Left lung (tissue), 10 donors: Measurements from ENCODE around the gene TMEM30B. TPM values are rescaled to one million over a fixed set of nuclear protein-coding genes. Genes with fewer than 3 reads are reported as not detected.
A peak's percentile ranks its signal among the peaks of the same experiment; 100 is the strongest.

Experiments
- ATAC-seq: fragments of 200-7000 bp; cut with Tn5 transposase; one replicate; pipeline ENCODE4 v1.9.1; 2020; ENCODE audit warnings: moderate library complexity
- DNase-seq, 4 donors: peaks; one replicate each; pipeline ENCODE4 v3.0.0-alpha.2; 2013 to 2020
- H3K27ac ChIP-seq, 2 donors: fragments of 200-600 bp; sonication (generic) in 1 of 2; one replicate each; pipeline versions ENCODE4 v1.5.0 to v1.8.0; 2020 to 2021
- H3K27me3 ChIP-seq, 2 donors: fragments of 200-600 bp; sonication (generic) in 1 of 2; one replicate each; pipeline versions ENCODE4 v1.5.0 to v1.8.0; 2020 to 2021
- H3K36me3 ChIP-seq, 2 donors: fragments of 200-600 bp; sonication (generic) in 1 of 2; one replicate each; pipeline versions ENCODE4 v1.5.0 to v1.8.0; 2020 to 2021
- H3K4me1 ChIP-seq, 2 donors: fragments of 200-600 bp; one replicate each; pipeline ENCODE4 v1.8.0; 2021
- H3K4me3 ChIP-seq, 2 donors: fragments of 200-600 bp; sonication (generic) in 1 of 2; one replicate each; pipeline versions ENCODE4 v1.5.0 to v1.8.0; 2020 to 2021; ENCODE audit warnings: mild to moderate bottlenecking in 1 of 2
- H3K9me3 ChIP-seq, 2 donors: fragments of 200-600 bp; sonication (generic) in 1 of 2; one replicate each; pipeline versions ENCODE4 v1.5.0 to v1.8.0; 2020 to 2021
- CTCF ChIP-seq, 2 donors: fragments of 200-600 bp; sonication (generic) in 1 of 2; IDR thresholded peaks; one replicate each; pipeline versions ENCODE4 v1.5.0 to v1.8.0; 2021; ENCODE audit warnings: antibody characterized with exemption in 2 of 2
- intact Hi-C, 2 donors: fragments of 100-400 bp; cut with DNase I; formaldehyde crosslinking; loops; one replicate each; pipeline versions ENCODE4 v1.11.2 to v1.14.2; 2022
- polyA plus RNA-seq, 6 donors: library from polyadenylated mRNA; unstranded; fragments of 120-200 nt; gene quantifications; one replicate each; pipeline ENCODE4 v1.2.1, GENCODE V29; 2013; ENCODE audit not compliant: insufficient read length in 6 of 6
- total RNA-seq, 2 donors: library from RNA; stranded (reverse); fragmentation: NEBNext Ultra II Directional; extraction: Animal tissue kit (Norgen Biotek cat#: 25700); gene quantifications; one replicate each; pipeline ENCODE4 v1.2.1, GENCODE V29; 2021
- donor health status: DM: no; HTN: yes; CAD: no.
- donor health status: DM: no; HTN: no; CAD: no.

TMEM30B gene
- total and polyA plus RNA-seq, 8 donors = 15.7 to 23.0 (median 20.0) TPM

DNA sequence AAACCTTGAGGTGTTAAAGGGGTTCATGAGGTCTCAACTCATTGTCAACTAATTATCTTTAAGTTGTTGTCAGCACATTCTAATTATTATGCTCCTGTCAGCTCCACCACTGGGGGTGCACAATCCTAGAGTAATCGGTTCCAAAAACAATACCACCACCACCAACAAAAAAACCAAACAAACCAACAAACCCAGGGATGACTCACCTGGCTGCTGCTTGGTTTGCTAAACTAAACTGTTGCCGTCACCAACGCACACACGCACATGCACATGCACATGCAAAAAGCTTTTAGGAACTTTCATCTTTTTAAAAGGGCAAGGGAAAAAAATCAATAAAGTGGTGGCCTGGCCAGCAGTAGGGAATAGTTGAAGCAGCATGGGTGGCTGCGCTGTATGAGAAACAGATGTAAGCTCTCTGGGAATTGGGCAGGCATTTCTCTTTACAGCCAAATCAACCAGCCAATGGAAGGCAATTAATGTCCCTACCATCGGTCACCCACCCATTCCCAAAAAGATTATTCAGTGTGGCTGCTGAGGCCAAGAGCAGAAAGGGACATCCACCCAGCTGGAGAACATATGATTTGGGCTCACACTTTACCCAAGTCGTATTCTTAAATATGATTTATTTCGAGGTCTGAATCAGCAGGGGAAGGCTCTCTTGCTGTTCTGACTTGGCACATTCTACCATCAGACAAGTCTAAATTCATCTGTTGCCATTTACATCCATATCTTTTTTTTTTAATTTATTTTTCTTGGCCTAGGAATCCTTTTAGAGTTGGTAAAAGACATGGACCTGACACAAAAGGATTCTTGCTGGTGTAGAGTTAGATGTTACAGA is 20.0 kb downstream of the TMEM30B start:
- ATAC-seq (no peak), DNase-seq (no peak)
- Histone ChIP-seq H3K4me3 (no peak overlapping the region), H3K27me3 (peaks cover 0 to 11% of the 10 kb centered on the region in 2 donors), H3K36me3 (no peaks in the 10 kb centered on the region), H3K9me3 (no peaks in the 10 kb centered on the region), H3K4me1 (no peaks in the 10 kb centered on the region), H3K27ac (no peak overlapping the region)
- no peak for TF ChIP-seq CTCF (IDR thresholded peaks at IDR 0.05)
- intact Hi-C loops = no loop called here

GRCh38 chr14:61258985-61259384 is 22.2 kb downstream of the TMEM30B start:
- Histone ChIP-seq H3K9me3 (no peaks in the 10 kb centered on the region), H3K4me1 (no peaks in the 10 kb centered on the region), H3K36me3 (no peaks in the 10 kb centered on the region), H3K27me3 (no peaks in the 10 kb centered on the region), H3K27ac (no peak overlapping the region), H3K4me3 (no peak overlapping the region)
- no peak for TF ChIP-seq CTCF (IDR thresholded peaks at IDR 0.05)
- no peak for DNase-seq
- intact Hi-C loops = loop anchor here in 1 of 2 donors (10.0 kb wide), 1 partner anchor 634 kb away; no protein-coding TSS in a partner anchor
- no peak for ATAC-seq

DNA sequence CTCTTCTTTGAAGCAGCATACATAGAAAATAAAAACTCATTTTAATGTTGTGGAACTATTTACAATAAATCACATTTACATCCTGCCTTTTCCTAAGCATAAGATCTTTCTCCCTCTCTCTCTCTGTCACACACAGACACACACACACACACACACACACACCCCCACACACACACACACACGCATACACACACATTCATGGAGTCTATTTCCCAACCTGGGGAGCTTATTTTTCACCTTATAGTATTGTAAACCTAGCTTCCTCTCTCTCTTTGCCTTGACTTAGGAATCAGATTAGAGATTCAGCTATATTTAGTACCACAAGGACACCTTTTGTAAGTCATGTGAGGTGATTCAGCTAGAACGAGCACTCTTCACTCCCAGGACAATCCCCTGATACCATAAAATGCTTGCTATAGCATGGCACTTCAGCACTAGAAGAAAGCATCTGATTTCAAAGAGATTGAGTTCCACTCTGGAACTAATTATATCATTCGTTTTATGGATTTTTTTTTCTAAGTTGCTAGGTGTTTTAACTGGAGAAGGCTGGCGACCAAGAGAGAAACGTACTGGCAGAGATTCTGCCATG is 23.6 kb downstream of the TMEM30B start:
- H3K27ac ChIP-seq = no peak overlapping the region
- peak; percentile 10 for ATAC-seq
- no peak overlapping the region for H3K4me3 ChIP-seq
- no peaks in the 10 kb centered on the region for H3K36me3 ChIP-seq
- H3K9me3 ChIP-seq = no peaks in the 10 kb centered on the region
- H3K4me1 ChIP-seq = peaks cover 2 to 11% of the 10 kb centered on the region in 2 donors
- TF ChIP-seq CTCF (IDR thresholded peaks at IDR 0.05) = no peak
- intact Hi-C loops = loop anchor here in 1 of 2 donors (10.0 kb wide), 1 partner anchor 633 kb away; no protein-coding TSS in a partner anchor
- DNase-seq = no peak
- H3K27me3 ChIP-seq = no peaks in the 10 kb centered on the region

DNA sequence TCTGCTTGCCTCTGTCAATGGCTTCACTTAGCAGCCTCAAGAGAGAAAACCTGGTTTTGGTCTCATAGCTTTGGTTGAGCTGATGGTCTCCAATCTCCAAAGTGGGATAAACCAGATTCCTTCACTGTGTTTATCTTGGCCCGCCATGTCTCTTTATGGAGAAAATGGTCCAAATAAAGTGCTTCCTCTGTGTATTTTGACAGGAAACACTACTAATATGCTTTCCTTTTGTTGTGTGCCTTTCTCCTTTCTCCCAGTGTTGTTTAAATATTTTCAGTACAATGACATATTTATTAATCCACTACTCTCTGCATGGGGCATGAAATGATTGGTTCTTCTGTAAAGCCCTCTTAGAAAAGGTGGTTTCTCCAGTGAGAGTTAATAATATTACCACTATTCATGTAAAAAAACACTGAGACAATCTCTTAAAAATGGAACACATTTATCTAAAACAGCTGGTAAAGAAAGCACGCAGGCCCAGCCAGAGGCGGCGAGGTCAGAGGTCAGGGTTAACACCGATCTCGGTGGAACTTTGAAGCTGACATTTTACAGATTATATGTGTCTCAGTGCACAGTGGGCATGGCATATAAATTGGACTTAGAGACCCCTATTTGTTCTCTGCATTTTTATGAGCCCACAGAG is 24.2 kb downstream of the TMEM30B start:
- Histone ChIP-seq H3K27me3 (no peaks in the 10 kb centered on the region), H3K4me1 (peaks cover 4 to 13% of the 10 kb centered on the region in 2 donors), H3K36me3 (no peaks in the 10 kb centered on the region), H3K4me3 (no peak overlapping the region), H3K27ac (no peak overlapping the region), H3K9me3 (no peaks in the 10 kb centered on the region)
- intact Hi-C loops = loop anchor here in 1 of 2 donors (10.0 kb wide), 1 partner anchor 632 kb away; no protein-coding TSS in a partner anchor
- no peak for TF ChIP-seq CTCF (IDR thresholded peaks at IDR 0.05)
- ATAC-seq = no peak
- no peak for DNase-seq

DNA sequence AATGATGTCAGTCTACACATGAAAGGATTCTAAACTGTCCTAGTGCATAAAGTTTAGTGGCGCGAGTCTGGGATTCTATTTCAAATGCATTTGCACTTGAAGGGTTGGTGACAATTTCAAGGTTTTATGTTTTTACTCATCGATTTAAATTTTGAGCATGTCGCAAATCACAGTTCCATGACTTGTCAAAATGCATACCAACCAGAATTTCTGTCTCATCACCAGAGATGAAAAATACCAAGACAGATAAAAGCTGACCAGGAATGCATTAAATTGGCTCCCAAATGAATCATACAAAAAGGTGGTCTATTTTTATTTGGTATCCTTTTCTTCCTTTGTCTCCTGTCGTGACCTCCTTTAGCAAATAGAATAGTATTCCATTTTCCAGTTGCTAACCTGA is 25.2 kb downstream of the TMEM30B start:
- intact Hi-C loops = loop anchor here in 1 of 2 donors (10.0 kb wide), 1 partner anchor 631 kb away; no protein-coding TSS in a partner anchor
- TF ChIP-seq CTCF (IDR thresholded peaks at IDR 0.05) = no peak

More for the DNA sequence above, 25.2 kb downstream of the TMEM30B start:
- no peaks in the 10 kb centered on the region for H3K36me3 ChIP-seq
- no peak for ATAC-seq
- no peak overlapping the region for H3K4me3 ChIP-seq
- no peaks in the 10 kb centered on the region for H3K9me3 ChIP-seq
- no peaks in the 10 kb centered on the region for H3K27me3 ChIP-seq
- no peak for DNase-seq
- H3K27ac ChIP-seq = no peak overlapping the region
- peaks cover 4 to 13% of the 10 kb centered on the region in 2 donors for H3K4me1 ChIP-seq
